Renal cortical epithelial cell (primary cell): ENCODE results near the gene NCK2. TPM values are rescaled to one million over a fixed set of nuclear protein-coding genes. Genes with fewer than 3 reads are reported as not detected.

Source experiments
- DNase-seq: peaks from one replicate; pipeline ENCODE4 v3.0.0-alpha.2; 2011; ENCODE audit warnings: low read depth
- total RNA-seq: library from RNA; depleted of rRNA; stranded (reverse); fragments of >200 nt; gene quantifications from 2 replicates; pipeline ENCODE4 v1.2.3, GENCODE V29; 2014

The NCK2 gene
- total RNA-seq, 1 donor from 2014 or later, result 65.0 TPM

DNA sequence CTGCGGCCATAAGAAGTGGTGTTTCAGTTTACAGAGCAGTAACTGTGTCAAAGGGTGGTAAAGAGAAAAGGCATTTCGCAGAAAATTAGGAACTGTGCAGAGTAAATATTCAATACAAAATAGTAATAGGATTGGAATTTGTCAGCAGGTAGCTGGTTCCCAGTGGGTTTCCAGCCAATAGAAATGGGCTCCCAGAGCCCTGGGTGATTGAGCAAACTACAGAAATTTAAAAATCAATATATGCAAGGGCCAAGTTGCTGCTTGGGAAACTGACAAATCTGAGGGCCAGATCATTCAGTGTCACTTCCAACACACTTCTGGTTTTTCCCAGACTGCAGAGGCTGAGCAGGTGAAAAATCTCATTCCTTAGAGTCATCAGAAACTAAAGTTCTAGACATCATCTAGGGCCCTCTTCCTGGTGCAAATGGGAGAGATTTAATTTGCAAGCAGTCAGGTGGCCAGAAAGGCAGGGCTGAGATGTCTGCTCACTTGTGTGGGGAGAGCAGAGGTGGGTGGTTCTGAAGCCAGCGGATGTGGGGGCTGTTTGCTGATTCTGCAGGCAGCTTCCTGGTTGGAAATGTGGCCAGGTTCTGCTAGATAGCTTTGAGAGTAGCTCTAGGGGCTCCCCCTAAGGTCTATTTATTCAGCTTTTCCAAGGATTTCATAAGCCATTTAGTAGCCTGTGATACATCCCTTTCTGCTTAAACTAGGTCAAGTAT is 182.4 kb downstream of the NCK2 start:
- DNase-seq, result no peak

- DNase-seq, result no peak
These were observed 183.4 kb downstream of the NCK2 start for GRCh38 chr2:105928086-105928485.

GRCh38 chr2:105928563-105928962 is 183.9 kb downstream of the NCK2 start:
- DNase-seq, result no peak

DNA sequence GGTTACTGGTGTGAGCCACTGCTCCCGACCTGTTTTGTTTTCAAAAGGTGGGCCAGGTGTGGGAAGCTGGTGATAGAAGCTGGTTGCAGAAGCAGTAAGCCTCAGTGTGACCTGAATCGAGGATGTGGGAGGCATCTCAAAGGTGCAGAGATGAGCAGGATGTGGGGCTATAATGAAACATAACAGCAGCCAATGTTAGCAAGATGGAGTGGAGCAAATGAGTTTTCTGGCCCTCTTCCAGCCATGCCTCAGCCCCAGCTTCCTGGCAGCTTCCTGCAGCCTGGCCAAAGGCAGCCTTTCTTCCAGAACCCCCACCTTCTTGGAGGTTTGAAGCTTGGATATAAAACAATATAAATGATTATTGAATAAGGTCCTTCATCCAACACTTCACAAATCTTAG is 184.8 kb downstream of the NCK2 start:
- DNase-seq, result no peak

DNA sequence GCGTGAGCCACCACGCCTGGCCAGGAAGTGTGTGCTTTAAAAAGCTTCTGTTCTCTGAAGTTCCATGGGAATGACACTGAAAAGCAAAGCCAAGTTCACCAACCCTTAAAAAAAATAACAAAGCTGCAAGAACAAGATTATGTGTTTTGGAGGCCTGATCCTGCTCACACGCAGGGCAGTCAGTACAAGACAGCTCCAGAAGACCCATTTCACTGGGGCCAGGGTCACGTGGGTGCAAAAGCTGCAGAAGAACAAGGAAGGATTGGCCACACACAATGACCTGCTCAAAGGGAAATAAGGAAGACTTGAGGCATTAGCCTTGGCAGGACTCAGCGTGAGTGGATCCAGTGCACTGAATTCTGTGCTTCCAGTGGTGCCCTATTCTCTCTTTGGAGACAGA is 187.9 kb downstream of the NCK2 start:
- no peak for DNase-seq

DNA sequence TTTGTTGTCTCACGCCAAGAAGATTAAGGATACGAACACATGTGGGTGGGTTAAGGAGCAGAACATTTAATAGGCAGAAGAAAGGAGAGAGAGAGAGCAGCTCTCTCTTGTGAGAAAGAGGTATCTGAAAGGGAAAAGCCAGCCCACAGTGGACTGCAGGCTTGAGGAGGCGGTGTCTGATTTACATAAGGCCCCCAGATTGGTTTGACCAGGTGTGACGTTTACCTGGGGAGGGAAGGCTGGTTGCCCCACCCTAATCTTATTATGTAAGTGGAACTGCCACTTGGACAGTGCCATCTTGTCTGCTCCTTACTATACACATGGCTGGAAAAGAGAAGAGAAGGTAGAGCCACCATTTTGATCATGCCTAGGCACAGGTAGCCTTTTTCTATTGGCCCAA is 189.2 kb downstream of the NCK2 start:
- DNase-seq, result no peak

GRCh38 chr2:105934467-105934866 is 189.8 kb downstream of the NCK2 start:
- no peak for DNase-seq

- no peak for DNase-seq
These were observed 190.4 kb downstream of the NCK2 start for GRCh38 chr2:105935063-105935462.

- no peak for DNase-seq
These were observed 192.2 kb downstream of the NCK2 start for GRCh38 chr2:105936954-105937353.

DNA sequence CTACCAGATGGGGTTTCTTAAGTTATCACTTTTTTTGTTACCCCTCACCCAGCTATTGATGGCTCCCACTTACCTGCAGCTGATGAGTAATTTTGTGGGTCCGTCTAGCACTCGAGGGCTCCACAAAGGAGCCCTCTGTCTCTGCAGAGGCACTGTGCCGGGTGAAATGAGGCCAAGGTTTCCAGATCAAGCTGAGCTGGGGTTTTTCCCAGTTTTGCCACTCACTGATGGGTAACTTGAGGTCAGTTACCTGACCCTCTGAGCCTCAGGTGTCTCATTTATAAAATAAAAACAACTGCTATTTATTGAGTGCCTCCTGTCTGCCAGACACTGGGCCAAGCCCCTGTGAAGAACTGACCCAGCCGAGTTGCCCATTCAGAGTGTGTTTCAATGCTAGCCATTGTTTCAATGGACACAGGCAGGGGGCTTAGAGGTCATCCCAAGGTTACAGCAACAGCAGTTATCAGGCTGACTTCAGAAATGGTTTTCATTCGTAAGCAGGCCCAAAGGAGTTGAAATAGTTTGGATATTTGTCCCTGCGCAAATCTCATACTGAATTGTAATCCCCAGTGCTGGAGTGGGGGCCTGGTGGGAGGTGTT is 192.9 kb downstream of the NCK2 start:
- DNase-seq, result no peak
